B cell (primary cell): ENCODE results near the gene ZDHHC19.
"Not testable (repeated sequence)": the region's sequence is repeated elsewhere in the genome, so short reads cannot be mapped to it uniquely, and the experiment has no call there.

ENCODE experiments used
- EZH2 ChIP-seq: IDR thresholded peaks from 2 replicates; pipeline ENCODE4 v1.6.1; 2012; ENCODE audit warnings: borderline replicate concordance, low read depth, mild to moderate bottlenecking, moderate library complexity, low read length; ENCODE audit not compliant: insufficient read depth, poor library complexity, severe bottlenecking
- TF ChIP-seq, protein P1 (sequence below): fragments of 200-600 bp; IDR thresholded peaks from one replicate; pipeline ENCODE4 v1.8.0; 2022; ENCODE audit warnings: antibody characterized with exemption, mild to moderate bottlenecking

DNA sequence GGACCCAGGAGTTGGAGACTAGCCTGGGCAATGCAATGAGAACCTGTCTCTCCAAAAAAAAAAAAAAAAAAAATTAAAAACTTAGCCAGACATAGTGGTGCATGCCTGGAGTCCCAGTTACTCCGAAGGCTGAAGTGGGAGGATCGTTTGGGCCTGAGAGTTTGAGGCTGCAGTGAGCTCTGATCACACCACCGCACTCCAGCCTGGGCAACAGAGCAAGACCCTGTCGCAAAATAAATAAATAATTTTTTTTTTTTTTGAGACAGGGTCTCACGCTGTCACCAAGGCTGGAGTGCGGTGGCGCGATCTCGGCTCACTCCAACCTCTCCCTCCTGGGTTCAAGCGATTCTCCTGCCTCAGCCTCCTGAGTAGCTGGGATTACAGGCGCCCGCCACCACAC, 40.9 kb downstream of the ZDHHC19 start:
- TF ChIP-seq, protein P1, sequence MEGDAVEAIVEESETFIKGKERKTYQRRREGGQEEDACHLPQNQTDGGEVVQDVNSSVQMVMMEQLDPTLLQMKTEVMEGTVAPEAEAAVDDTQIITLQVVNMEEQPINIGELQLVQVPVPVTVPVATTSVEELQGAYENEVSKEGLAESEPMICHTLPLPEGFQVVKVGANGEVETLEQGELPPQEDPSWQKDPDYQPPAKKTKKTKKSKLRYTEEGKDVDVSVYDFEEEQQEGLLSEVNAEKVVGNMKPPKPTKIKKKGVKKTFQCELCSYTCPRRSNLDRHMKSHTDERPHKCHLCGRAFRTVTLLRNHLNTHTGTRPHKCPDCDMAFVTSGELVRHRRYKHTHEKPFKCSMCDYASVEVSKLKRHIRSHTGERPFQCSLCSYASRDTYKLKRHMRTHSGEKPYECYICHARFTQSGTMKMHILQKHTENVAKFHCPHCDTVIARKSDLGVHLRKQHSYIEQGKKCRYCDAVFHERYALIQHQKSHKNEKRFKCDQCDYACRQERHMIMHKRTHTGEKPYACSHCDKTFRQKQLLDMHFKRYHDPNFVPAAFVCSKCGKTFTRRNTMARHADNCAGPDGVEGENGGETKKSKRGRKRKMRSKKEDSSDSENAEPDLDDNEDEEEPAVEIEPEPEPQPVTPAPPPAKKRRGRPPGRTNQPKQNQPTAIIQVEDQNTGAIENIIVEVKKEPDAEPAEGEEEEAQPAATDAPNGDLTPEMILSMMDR, result not testable (repeated sequence)
- TF ChIP-seq EZH2, result not testable (repeated sequence)
